ENCODE measurements around the gene CCDC197. TPM values are rescaled to one million over a fixed set of nuclear protein-coding genes. Genes with fewer than 3 reads are reported as not detected.

Gene CCDC197
- total RNA-seq, 1 experiment from 2014 or later = not detected

DNA sequence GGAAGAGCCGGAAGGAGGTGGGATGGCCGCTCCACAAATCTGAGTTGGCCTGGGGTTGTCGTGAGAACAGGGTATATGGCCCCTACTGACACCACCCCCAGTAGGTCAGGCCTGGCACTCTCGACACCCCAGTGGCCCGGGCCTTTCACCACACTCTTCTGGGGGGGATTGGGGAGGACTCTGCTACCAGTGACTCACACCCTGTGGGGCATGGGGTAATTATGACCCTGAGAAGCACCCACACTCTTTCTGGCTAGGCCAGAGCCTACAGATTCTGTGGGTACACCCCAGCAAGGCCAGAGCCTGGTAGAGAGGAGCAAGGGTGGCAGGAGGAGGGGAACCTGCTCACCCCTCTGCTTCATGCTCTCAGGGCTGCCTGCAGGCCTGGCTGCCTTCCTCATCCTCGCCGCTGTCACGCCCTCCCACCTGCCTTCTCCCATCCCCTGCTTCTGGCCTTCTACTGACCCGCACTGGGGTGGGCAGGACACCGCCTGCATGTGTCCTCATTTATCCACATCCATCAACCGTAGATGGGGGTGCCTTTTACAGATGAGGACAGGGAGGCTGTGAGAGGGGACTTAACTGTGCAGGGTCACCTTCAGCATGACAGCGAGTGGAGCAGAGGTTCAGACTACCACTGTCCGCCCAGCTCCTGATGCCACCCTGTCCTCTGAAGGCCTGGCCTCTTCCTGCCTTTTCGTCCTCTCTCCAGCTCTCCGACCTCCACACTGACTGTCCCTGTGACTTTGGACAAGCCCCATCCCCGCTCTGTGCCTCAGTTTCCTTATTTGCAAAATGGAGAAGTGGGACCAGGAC is 39.1 kb upstream of the CCDC197 start:
- H3K79me2 ChIP-seq (ENCODE audit: low read depth) = no peaks in the 10 kb centered on the region
- CTCF ChIA-PET = no interaction called here
- H3K4me1 ChIP-seq (replicated peaks; ENCODE audit: insufficient read depth) = peaks cover 33% of the 10 kb centered on the region
- DNase-seq = no peak
- H3F3A ChIP-seq (ENCODE audit: insufficient read depth, low read depth) = peaks cover 21% of the 10 kb centered on the region
- no peaks in the 10 kb centered on the region for H3K27me3 ChIP-seq (ENCODE audit: insufficient read depth, low read depth)
- no TSS peak for BruUV-seq (replicated peaks)
- no peaks in the 10 kb centered on the region for H3K9me2 ChIP-seq (ENCODE audit: insufficient read depth)
- no peaks in the 10 kb centered on the region for H3K36me3 ChIP-seq (ENCODE audit: low read depth)
- no peaks in the 10 kb centered on the region for H3K9me3 ChIP-seq (ENCODE audit: insufficient read depth, low read depth)
- POLR2A ChIA-PET (ENCODE audit: unreplicated experiment) = no interaction called here
- TF ChIP-seq, protein P1, sequence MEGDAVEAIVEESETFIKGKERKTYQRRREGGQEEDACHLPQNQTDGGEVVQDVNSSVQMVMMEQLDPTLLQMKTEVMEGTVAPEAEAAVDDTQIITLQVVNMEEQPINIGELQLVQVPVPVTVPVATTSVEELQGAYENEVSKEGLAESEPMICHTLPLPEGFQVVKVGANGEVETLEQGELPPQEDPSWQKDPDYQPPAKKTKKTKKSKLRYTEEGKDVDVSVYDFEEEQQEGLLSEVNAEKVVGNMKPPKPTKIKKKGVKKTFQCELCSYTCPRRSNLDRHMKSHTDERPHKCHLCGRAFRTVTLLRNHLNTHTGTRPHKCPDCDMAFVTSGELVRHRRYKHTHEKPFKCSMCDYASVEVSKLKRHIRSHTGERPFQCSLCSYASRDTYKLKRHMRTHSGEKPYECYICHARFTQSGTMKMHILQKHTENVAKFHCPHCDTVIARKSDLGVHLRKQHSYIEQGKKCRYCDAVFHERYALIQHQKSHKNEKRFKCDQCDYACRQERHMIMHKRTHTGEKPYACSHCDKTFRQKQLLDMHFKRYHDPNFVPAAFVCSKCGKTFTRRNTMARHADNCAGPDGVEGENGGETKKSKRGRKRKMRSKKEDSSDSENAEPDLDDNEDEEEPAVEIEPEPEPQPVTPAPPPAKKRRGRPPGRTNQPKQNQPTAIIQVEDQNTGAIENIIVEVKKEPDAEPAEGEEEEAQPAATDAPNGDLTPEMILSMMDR (conservative IDR thresholded peaks at IDR 0.05) = no peak
- no peak for TF ChIP-seq EZH2 (IDR thresholded peaks at IDR 0.05; ENCODE audit: low read depth)
- intact Hi-C loops (cut with micrococcal nuclease; ENCODE audit: unreplicated experiment) = no loop called here
- no peak overlapping the region for H3K4me2 ChIP-seq
- H2AFZ ChIP-seq = no peak overlapping the region
- H3K27ac ChIP-seq = no peak overlapping the region
- no peaks in the 10 kb centered on the region for H4K20me1 ChIP-seq (ENCODE audit: insufficient read depth)
- no peak overlapping the region for H3K4me3 ChIP-seq

DNA sequence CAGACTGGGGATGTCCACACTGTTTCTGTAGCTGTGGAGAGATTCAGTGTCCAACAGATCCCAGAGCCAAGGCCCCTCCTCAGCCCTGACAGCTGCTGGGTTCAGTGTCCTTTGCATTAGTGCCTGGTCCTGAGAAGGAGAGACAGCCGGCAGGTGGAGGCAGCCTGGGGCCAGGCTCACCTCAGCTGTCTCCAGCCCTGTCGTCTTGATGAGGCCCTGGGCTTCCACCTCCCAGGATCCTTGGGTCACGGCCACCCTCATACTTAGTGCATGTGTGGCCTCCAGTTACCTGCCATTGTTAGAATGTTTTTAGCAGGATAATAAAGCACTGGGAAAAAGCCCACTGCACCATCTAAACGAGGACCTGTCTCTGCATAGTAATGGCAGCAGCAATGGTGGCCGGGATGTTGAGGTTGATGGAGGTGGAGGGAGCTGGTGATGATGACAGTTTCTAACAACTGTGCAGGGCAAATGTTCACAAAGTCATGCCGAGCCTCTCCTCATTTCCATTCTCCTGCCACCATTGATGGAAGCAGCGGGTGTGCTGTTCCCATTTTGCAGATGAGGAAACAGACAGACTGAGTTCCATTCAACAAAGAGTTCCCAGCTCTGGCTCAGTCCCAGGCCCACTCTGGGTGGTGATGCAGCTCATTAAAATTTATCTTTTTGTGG is 38.4 kb upstream of the CCDC197 start:
- peaks cover 27% of the 10 kb centered on the region for H3F3A ChIP-seq (ENCODE audit: insufficient read depth, low read depth)
- no peaks in the 10 kb centered on the region for H3K9me2 ChIP-seq (ENCODE audit: insufficient read depth)
- H3K4me3 ChIP-seq = no peak overlapping the region
- H3K79me2 ChIP-seq (ENCODE audit: low read depth) = no peaks in the 10 kb centered on the region
- H3K4me1 ChIP-seq (replicated peaks; ENCODE audit: insufficient read depth) = peaks cover 41% of the 10 kb centered on the region
- POLR2A ChIA-PET (ENCODE audit: unreplicated experiment) = no interaction called here
- no peaks in the 10 kb centered on the region for H3K27me3 ChIP-seq (ENCODE audit: insufficient read depth, low read depth)
- no peaks in the 10 kb centered on the region for H4K20me1 ChIP-seq (ENCODE audit: insufficient read depth)
- intact Hi-C loops (cut with micrococcal nuclease; ENCODE audit: unreplicated experiment) = no loop called here
- BruUV-seq (replicated peaks) = no TSS peak
- no peak for TF ChIP-seq EZH2 (IDR thresholded peaks at IDR 0.05; ENCODE audit: low read depth)
- TF ChIP-seq, protein P1 (conservative IDR thresholded peaks at IDR 0.05) = no peak
- H3K27ac ChIP-seq = peak overlapping the region; percentile 61
- no peaks in the 10 kb centered on the region for H3K36me3 ChIP-seq (ENCODE audit: low read depth)
- CTCF ChIA-PET = no interaction called here
- DNase-seq = no peak
- peak overlapping the region; percentile 65 for H3K4me2 ChIP-seq
- no peak overlapping the region for H2AFZ ChIP-seq
- H3K9me3 ChIP-seq (ENCODE audit: insufficient read depth, low read depth) = no peaks in the 10 kb centered on the region

DNA sequence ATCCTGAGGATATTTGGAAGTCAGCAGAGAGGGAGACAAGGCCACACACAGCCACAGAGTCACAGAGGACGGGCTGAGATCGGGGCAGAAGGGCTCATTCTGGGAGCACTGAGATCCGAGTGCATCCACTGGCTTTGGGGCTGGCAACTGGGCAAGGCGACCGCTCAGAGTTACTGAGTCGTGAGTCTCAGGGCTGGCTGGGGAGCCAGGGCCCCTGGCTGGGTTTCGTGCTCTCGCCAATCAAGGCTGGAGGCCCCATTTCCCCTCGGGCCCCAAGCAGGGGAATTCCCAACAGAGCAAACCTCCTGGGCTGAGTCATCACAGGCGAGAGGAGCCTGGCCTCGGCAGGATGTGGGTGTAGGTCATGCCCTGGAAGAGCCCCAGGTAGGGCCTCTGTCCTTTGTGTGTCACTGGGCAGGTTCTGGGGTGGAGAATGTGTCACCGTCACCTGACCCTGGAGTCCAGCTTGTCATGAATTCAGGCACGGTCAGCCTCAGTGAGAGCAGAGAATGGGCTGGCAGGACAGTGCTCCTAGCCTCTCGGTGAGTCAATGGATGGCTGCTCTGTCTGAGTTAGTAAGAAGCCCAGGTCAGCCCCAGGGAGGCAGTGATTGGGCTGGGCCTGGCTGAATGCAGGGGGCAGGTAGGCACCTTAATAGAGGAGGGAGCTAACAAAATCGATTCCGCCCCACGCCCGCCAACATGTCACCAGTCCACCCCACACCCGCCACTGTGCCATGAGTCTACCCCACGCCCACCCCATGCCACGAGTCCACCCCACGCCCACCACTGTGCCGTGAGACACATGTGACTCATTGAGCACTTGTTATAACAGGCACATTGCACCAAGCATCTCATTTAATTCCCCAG is 37.6 kb upstream of the CCDC197 start:
- Histone ChIP-seq H3K4me1 (replicated peaks; ENCODE audit: insufficient read depth) (peaks cover 45% of the 10 kb centered on the region), H3K9me2 (ENCODE audit: insufficient read depth) (no peaks in the 10 kb centered on the region), H3K36me3 (ENCODE audit: low read depth) (no peaks in the 10 kb centered on the region), H4K20me1 (ENCODE audit: insufficient read depth) (no peaks in the 10 kb centered on the region), H3K4me3 (no peak overlapping the region), H2AFZ (no peak overlapping the region), H3K27me3 (ENCODE audit: insufficient read depth, low read depth) (no peaks in the 10 kb centered on the region), H3K4me2 (peak overlapping the region; percentile 65), H3K79me2 (ENCODE audit: low read depth) (no peaks in the 10 kb centered on the region), H3K27ac (peak overlapping the region; percentile 73), H3K9me3 (ENCODE audit: insufficient read depth, low read depth) (no peaks in the 10 kb centered on the region), H3F3A (ENCODE audit: insufficient read depth, low read depth) (peaks cover 27% of the 10 kb centered on the region)
- intact Hi-C loops (cut with micrococcal nuclease; ENCODE audit: unreplicated experiment) = no loop called here
- ChIA-PET CTCF (no interaction called here), POLR2A (ENCODE audit: unreplicated experiment) (no interaction called here)
- DNase-seq = peak; percentile 80 to 97
- BruUV-seq (replicated peaks) = no TSS peak
- TF ChIP-seq, protein P1 (conservative IDR thresholded peaks at IDR 0.05) = no peak
- TF ChIP-seq EZH2 (IDR thresholded peaks at IDR 0.05; ENCODE audit: low read depth) = no peak
